ENCODE data around the gene SUDS3. TPM values are rescaled to one million over a fixed set of nuclear protein-coding genes. Genes with fewer than 3 reads are reported as not detected.
"Not testable (repeated sequence)": the region's sequence is repeated elsewhere in the genome, so short reads cannot be mapped to it uniquely, and the experiment has no call there.

The SUDS3 gene
- total RNA-seq, 2 donors from 2014 or later, result 23.9 to 32.4 TPM

GRCh38 chr12:118372541-118373495 is 3.5 kb upstream of the SUDS3 start, which contains the start of gene TAOK3:
TSS of gene TAOK3 (minus strand) at chr12:118372907. CDS start at chr12:118255567, 117,340 bp downstream.
- H3K9me3 Mint-ChIP-seq, result no peaks in the 10 kb centered on the region
- H3K36me3 Mint-ChIP-seq, result peaks cover 6% of the 10 kb centered on the region in 2 donors
- H3K27ac Mint-ChIP-seq, result peak within 1 kb of the TSS; percentile 91 to 93

GRCh38 chr12:118373616-118374015 is 2.7 kb upstream of the SUDS3 start:
- H3K36me3 Mint-ChIP-seq, result peaks cover 6% of the 10 kb centered on the region in 2 donors
- H3K27ac Mint-ChIP-seq, result peak overlapping the region in 1 of 2 donors; percentile 93
- H3K9me3 Mint-ChIP-seq, result no peaks in the 10 kb centered on the region
- DNase-seq (ENCODE audit: low spot score in 2 of 2) (no peak), ATAC-seq (no peak)

More at GRCh38 chr12:118372541-118373495, 3.5 kb upstream of the SUDS3 start, which contains the start of gene TAOK3:
- ATAC-seq (peak; percentile 90 to 91), DNase-seq (ENCODE audit: low spot score in 2 of 2) (peak; percentile 93 to 97)

GRCh38 chr12:118374126-118374725 is 2.1 kb upstream of the SUDS3 start:
- DNase-seq (ENCODE audit: low spot score in 2 of 2) (no peak), ATAC-seq (no peak)
- H3K9me3 Mint-ChIP-seq, result no peaks in the 10 kb centered on the region
- peaks cover 6% of the 10 kb centered on the region in 2 donors for H3K36me3 Mint-ChIP-seq
- peak overlapping the region in 1 of 2 donors; percentile 93 for H3K27ac Mint-ChIP-seq

GRCh38 chr12:118374909-118375308 is 1.4 kb upstream of the SUDS3 start:
- Mint-ChIP-seq H3K36me3 (peaks cover 6% of the 10 kb centered on the region in 2 donors), H3K9me3 (no peaks in the 10 kb centered on the region), H3K27ac (peak overlapping the region in 1 of 2 donors; percentile 98)
- ATAC-seq (no peak), DNase-seq (ENCODE audit: low spot score in 2 of 2) (no peak)

GRCh38 chr12:118375348-118375747 is 1.0 kb upstream of the SUDS3 start:
- peak overlapping the region; percentile 98 to 100 for H3K27ac Mint-ChIP-seq
- H3K9me3 Mint-ChIP-seq, result no peaks in the 10 kb centered on the region
- peaks cover 6% of the 10 kb centered on the region in 2 donors for H3K36me3 Mint-ChIP-seq
- DNase-seq (ENCODE audit: low spot score in 2 of 2), result no peak
- no peak for ATAC-seq

- ATAC-seq (no peak), DNase-seq (ENCODE audit: low spot score in 2 of 2) (no peak)
- H3K27ac Mint-ChIP-seq, result peak overlapping the region; percentile 96 to 98
- peaks cover 6% of the 10 kb centered on the region in 2 donors for H3K36me3 Mint-ChIP-seq
- H3K9me3 Mint-ChIP-seq, result no peaks in the 10 kb centered on the region
Observed at GRCh38 chr12:118377021-118377883, 897 bp downstream of the SUDS3 start.

GRCh38 chr12:118377884-118378470 is 1.6 kb downstream of the SUDS3 start:
- Mint-ChIP-seq H3K9me3 (no peaks in the 10 kb centered on the region), H3K36me3 (peaks cover 6% of the 10 kb centered on the region in 2 donors), H3K27ac (peak overlapping the region; percentile 47 to 98)
- DNase-seq (ENCODE audit: low spot score in 2 of 2) (peak in 1 of 2 donors; percentile 86), ATAC-seq (no peak)

- Mint-ChIP-seq H3K36me3 (peaks cover 6 to 7% of the 10 kb centered on the region in 2 donors), H3K27ac (no peak overlapping the region), H3K9me3 (no peaks in the 10 kb centered on the region)
- ATAC-seq (no peak), DNase-seq (ENCODE audit: low spot score in 2 of 2) (no peak)
Observed at GRCh38 chr12:118391424-118391823, 15.1 kb downstream of the SUDS3 start.

GRCh38 chr12:118391836-118392235 is 15.5 kb downstream of the SUDS3 start:
- H3K36me3 Mint-ChIP-seq, result peaks cover 6 to 7% of the 10 kb centered on the region in 2 donors
- ATAC-seq, result no peak
- DNase-seq (ENCODE audit: low spot score in 2 of 2), result no peak
- no peaks in the 10 kb centered on the region for H3K9me3 Mint-ChIP-seq
- no peak overlapping the region for H3K27ac Mint-ChIP-seq

- Mint-ChIP-seq H3K9me3 (no peaks in the 10 kb centered on the region), H3K27ac (no peak overlapping the region), H3K36me3 (no peaks in the 10 kb centered on the region)
- DNase-seq (ENCODE audit: low spot score in 2 of 2), result no peak
- no peak for ATAC-seq
Observed at GRCh38 chr12:118397708-118398440, 21.5 kb downstream of the SUDS3 start.

- peak overlapping the region; percentile 12 to 31 for H3K27ac Mint-ChIP-seq
- H3K9me3 Mint-ChIP-seq, result no peaks in the 10 kb centered on the region
- H3K36me3 Mint-ChIP-seq, result no peaks in the 10 kb centered on the region
- ATAC-seq (no peak), DNase-seq (ENCODE audit: low spot score in 2 of 2) (no peak)
Observed at GRCh38 chr12:118398524-118398923, 22.2 kb downstream of the SUDS3 start.

GRCh38 chr12:118398940-118399339 is 22.6 kb downstream of the SUDS3 start:
- Mint-ChIP-seq H3K36me3 (no peaks in the 10 kb centered on the region), H3K9me3 (no peaks in the 10 kb centered on the region), H3K27ac (peak overlapping the region; percentile 12 to 31)
- ATAC-seq (no peak), DNase-seq (ENCODE audit: low spot score in 2 of 2) (no peak)

GRCh38 chr12:118402251-118402650 is 25.9 kb downstream of the SUDS3 start:
- Mint-ChIP-seq H3K9me3 (no peaks in the 10 kb centered on the region), H3K36me3 (peaks cover 0 to 9% of the 10 kb centered on the region in 2 donors), H3K27ac (peak overlapping the region in 1 of 2 donors; percentile 14)
- DNase-seq (ENCODE audit: low spot score in 2 of 2) (no peak), ATAC-seq (no peak)

GRCh38 chr12:118404876-118405521 is 28.6 kb downstream of the SUDS3 start:
- peak; percentile 41 to 58 for ATAC-seq
- peaks cover 0 to 9% of the 10 kb centered on the region in 2 donors for H3K36me3 Mint-ChIP-seq
- no peak overlapping the region for H3K27ac Mint-ChIP-seq
- no peaks in the 10 kb centered on the region for H3K9me3 Mint-ChIP-seq
- peak in 1 of 2 donors; percentile 65 for DNase-seq (ENCODE audit: low spot score in 2 of 2)

GRCh38 chr12:118408241-118408640 is 31.9 kb downstream of the SUDS3 start:
- H3K36me3 Mint-ChIP-seq, result peaks cover 22 to 29% of the 10 kb centered on the region in 2 donors
- not testable (repeated sequence) for ATAC-seq; DNase-seq (ENCODE audit: low spot score in 2 of 2); H3K9me3 Mint-ChIP-seq; H3K27ac Mint-ChIP-seq
